PC-3 (cell line): ENCODE results near the gene HPS6. TPM values are rescaled to one million over a fixed set of nuclear protein-coding genes. Genes with fewer than 3 reads are reported as not detected.

Experiments
- ATAC-seq: fragments of 200-7000 bp; cut with Tn5 transposase; 2 replicates; pipeline ENCODE4 v1.9.1; 2020; ENCODE audit warnings: mild to moderate bottlenecking, moderate library complexity
- BruUV-seq: library from RNA; stranded (reverse); fragments of 400-500 nt; replicated peaks from 2 replicates; lab custom pipeline; 2021; lab: Mats Ljungman, UMichigan
- CTCF ChIA-PET: fragments of 300-600 bp; sonication (Branson Sonifier 250); formaldehyde crosslinking; loops from one replicate; lab custom pipeline; 2022; ENCODE audit warnings: antibody characterized with exemption; lab: Charles Lee
- POLR2A ChIA-PET: fragments of 300-600 bp; sonication (Branson Sonifier 250); formaldehyde crosslinking; loops from one replicate; lab custom pipeline; 2022; ENCODE audit warnings: antibody characterized with exemption; ENCODE audit not compliant: unreplicated experiment; lab: Charles Lee
- DNase-seq: peaks from one replicate; pipeline ENCODE4 v3.0.0-alpha.2; 2015
- H2AFZ ChIP-seq: fragments of 300-600 bp; sonication (generic); 2 replicates; pipeline ENCODE4 v1.6.0; 2016; ENCODE audit warnings: antibody characterized with exemption, low read length
- H3F3A ChIP-seq: fragments of 300-600 bp; sonication (generic); one replicate; pipeline ENCODE4 v1.6.0; 2017; ENCODE audit warnings: antibody characterized with exemption, low read length, control low read depth, mild to moderate bottlenecking; ENCODE audit not compliant: unreplicated experiment
- H3K27ac ChIP-seq: fragments of 300-600 bp; sonication (generic); 2 replicates; pipeline ENCODE4 v1.5.1; 2016; ENCODE audit warnings: mild to moderate bottlenecking, low read length
- H3K27me3 ChIP-seq: fragments of 300-600 bp; sonication (generic); 2 replicates; pipeline ENCODE4 v1.6.1; 2016; ENCODE audit warnings: low read length, mixed read lengths
- H3K36me3 ChIP-seq: fragments of 300-600 bp; sonication (generic); 2 replicates; pipeline ENCODE4 v1.6.1; 2016; ENCODE audit warnings: low read depth, mixed run types, low read length, mixed read lengths
- H3K4me1 ChIP-seq: fragments of 300-600 bp; sonication (generic); 2 replicates; pipeline ENCODE4 v1.5.1; 2016; ENCODE audit warnings: low read length; ENCODE audit not compliant: insufficient read depth
- H3K4me2 ChIP-seq: fragments of 300-600 bp; sonication (generic); 2 replicates; pipeline ENCODE4 v1.6.0; 2016; ENCODE audit warnings: low read length
- H3K4me3 ChIP-seq: fragments of 300-600 bp; sonication (generic); 2 replicates; pipeline ENCODE4 v1.5.1; 2016; ENCODE audit warnings: mild to moderate bottlenecking, low read length, mixed read lengths
- H3K79me2 ChIP-seq: fragments of 300-600 bp; sonication (generic); 2 replicates; pipeline ENCODE4 v1.6.1; 2017; ENCODE audit warnings: low read length, mixed read lengths
- H3K9ac ChIP-seq: fragments of 300-600 bp; sonication (generic); 2 replicates; pipeline ENCODE4 v1.6.0; 2016; ENCODE audit warnings: mild to moderate bottlenecking, low read length
- H3K9me2 ChIP-seq: fragments of 300-600 bp; sonication (generic); replicated peaks from 2 replicates; pipeline ENCODE4 v1.6.1; 2016; ENCODE audit warnings: mixed run types, low read length, mixed read lengths
- H3K9me3 ChIP-seq: fragments of 300-600 bp; sonication (generic); 2 replicates; pipeline ENCODE4 v1.6.1; 2016; ENCODE audit warnings: low read length, mixed read lengths
- H4K20me1 ChIP-seq: fragments of 300-600 bp; sonication (generic); 2 replicates; pipeline ENCODE4 v1.6.1; 2016; ENCODE audit warnings: low read length, mixed read lengths
- EZH2 ChIP-seq: fragments of 300-600 bp; sonication (generic); IDR thresholded peaks from one replicate; pipeline ENCODE4 v1.6.1; 2017; ENCODE audit warnings: antibody characterized with exemption, mild to moderate bottlenecking, low read length; ENCODE audit not compliant: unreplicated experiment
- EZH2phosphoT487 ChIP-seq: fragments of 300-600 bp; sonication (generic); IDR thresholded peaks from 2 replicates; pipeline ENCODE4 v1.6.1; 2018; ENCODE audit warnings: mild to moderate bottlenecking, antibody characterized with exemption, low read length, borderline replicate concordance
- intact Hi-C: fragments of 100-400 bp; cut with micrococcal nuclease; formaldehyde crosslinking; loops from 2 replicates; pipeline ENCODE4 v1.9.0; 2023
- total RNA-seq: library from RNA; depleted of rRNA; stranded (reverse); fragments of >200 nt; gene quantifications from 2 replicates; pipeline ENCODE4 v1.2.3, GENCODE V29; 2014
- TF ChIP-seq, protein P1 (sequence below): fragments of 300-600 bp; sonication (generic); conservative IDR thresholded peaks from 2 replicates; pipeline ENCODE4 v1.5.1; 2017; ENCODE audit warnings: antibody characterized with exemption, low read depth, mild to moderate bottlenecking, low read length

The HPS6 gene
- total RNA-seq, 1 experiment from 2014 or later: 24.0 TPM

DNA sequence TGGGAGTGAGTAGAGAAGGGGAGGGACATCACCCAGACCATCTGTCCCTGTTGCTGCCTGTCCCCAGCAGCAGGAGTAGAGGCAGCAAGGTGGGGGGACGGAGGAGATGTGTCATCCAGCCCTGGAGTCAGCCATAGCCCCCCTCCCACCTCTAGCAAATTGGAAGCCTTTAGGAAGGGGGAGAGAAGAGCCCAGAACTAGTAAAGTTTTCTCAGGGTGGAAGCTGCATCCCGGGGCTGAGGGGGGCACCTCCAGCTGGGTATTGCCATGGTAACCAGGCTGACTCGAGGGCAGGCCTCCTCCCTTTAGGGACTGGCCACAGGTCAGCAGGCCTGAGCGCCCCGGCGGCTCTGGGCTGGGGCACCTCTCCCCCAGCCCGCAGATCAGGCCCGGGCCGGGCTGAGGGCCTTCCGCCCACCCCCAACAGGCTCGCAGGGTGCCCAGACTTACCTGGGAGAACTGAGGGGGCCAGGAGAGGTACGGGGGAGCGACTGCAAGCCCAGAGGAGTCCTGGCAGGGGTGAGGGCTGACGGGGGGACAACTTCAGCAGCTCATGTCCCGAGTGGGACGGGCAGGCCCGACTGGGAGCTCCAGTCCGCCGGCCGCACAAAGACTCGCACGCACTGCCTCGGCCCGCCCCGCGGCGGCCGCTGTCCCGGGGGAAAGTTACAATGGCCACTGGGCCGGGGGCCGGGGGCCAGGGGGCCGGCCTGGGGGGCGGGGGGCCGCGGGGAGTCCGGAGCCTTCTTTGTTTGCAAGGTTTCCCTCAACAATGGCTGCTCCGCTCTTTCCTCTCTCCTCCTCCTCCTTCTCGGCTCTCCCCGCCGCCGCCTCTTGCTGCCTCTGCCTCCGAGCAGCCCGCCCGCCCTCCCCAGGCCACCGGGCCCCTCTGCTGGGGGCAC is 49.1 kb downstream of the HPS6 start:
- Histone ChIP-seq H3K79me2 (peaks cover 69% of the 10 kb centered on the region), H3K9ac (peak overlapping the region; percentile 76), H3K9me2 (no peaks in the 10 kb centered on the region), H2AFZ (peak overlapping the region; percentile 61; the same call in 1 of the 2 replicates), H3K4me2 (peak overlapping the region; percentile 93), H4K20me1 (peaks cover 10% of the 10 kb centered on the region), H3F3A (no peaks in the 10 kb centered on the region), H3K36me3 (no peaks in the 10 kb centered on the region; the same call in 1 of the 2 replicates), H3K9me3 (no peaks in the 10 kb centered on the region), H3K27ac (no peak overlapping the region), H3K27me3 (no peaks in the 10 kb centered on the region), H3K4me3 (peak overlapping the region; percentile 79), H3K4me1 (peaks cover 43% of the 10 kb centered on the region)
- ATAC-seq (peak; percentile 12), DNase-seq (no peak)
- ChIA-PET CTCF (no interaction called here), POLR2A (no interaction called here)
- BruUV-seq: no TSS peak
- intact Hi-C loops: loop anchor here (2.0 kb wide), 1 partner anchor 47 kb away; no protein-coding TSS in a partner anchor
- no peak for TF ChIP-seq EZH2
- TF ChIP-seq EZH2phosphoT487: no peak
- TF ChIP-seq, protein P1, sequence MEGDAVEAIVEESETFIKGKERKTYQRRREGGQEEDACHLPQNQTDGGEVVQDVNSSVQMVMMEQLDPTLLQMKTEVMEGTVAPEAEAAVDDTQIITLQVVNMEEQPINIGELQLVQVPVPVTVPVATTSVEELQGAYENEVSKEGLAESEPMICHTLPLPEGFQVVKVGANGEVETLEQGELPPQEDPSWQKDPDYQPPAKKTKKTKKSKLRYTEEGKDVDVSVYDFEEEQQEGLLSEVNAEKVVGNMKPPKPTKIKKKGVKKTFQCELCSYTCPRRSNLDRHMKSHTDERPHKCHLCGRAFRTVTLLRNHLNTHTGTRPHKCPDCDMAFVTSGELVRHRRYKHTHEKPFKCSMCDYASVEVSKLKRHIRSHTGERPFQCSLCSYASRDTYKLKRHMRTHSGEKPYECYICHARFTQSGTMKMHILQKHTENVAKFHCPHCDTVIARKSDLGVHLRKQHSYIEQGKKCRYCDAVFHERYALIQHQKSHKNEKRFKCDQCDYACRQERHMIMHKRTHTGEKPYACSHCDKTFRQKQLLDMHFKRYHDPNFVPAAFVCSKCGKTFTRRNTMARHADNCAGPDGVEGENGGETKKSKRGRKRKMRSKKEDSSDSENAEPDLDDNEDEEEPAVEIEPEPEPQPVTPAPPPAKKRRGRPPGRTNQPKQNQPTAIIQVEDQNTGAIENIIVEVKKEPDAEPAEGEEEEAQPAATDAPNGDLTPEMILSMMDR: no peak

DNA sequence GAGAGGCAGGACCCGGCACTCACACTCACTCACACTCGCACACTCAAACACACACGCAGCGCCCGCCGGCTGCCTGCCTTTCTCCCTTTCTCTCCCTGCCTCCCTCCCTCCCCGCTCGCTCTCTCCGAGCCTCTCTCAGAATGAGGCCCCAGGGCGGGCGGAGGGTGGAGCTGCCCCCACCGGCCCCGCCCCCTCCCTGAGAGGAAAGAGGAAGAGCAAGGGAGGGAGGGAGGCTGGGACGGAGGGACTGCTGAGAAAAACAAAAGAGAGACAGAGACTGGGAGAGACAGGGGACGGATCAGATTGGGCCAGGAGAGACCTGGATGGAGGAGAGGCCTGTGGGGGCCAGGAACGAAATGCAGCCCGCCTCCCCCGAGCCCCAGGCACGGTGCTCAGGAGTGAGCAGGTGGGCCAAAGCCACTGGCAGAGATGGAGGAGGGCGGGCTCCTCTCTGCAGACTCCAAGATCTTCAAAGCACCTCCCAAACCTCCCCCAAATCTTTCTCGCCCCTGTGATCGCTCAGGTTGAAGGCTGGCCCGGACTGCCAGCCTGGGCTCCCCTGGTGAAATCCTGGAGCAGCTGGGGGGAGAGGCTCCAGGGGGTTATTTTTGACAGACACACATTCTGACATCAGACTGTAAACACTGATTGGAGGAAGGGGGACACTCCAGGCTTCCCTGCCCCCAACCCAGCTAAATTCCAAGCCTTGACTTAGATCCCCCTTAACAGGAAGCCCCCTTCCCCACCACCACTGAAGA is 49.9 kb downstream of the HPS6 start:
- Histone ChIP-seq H2AFZ (peak overlapping the region; percentile 80), H3F3A (no peaks in the 10 kb centered on the region), H3K79me2 (peaks cover 77% of the 10 kb centered on the region), H3K4me1 (peaks cover 43% of the 10 kb centered on the region), H3K4me2 (peak overlapping the region; percentile 89), H3K9me2 (no peaks in the 10 kb centered on the region), H3K9ac (peak overlapping the region; percentile 47; the same call in 1 of the 2 replicates), H3K27me3 (no peaks in the 10 kb centered on the region), H3K4me3 (peak overlapping the region; percentile 60), H3K9me3 (no peaks in the 10 kb centered on the region), H4K20me1 (peaks cover 10% of the 10 kb centered on the region), H3K36me3 (no peaks in the 10 kb centered on the region; the same call in 1 of the 2 replicates), H3K27ac (no peak overlapping the region)
- intact Hi-C loops: no loop called here
- ATAC-seq (peak; percentile 72), DNase-seq (peak; percentile 81)
- BruUV-seq: no TSS peak
- ChIA-PET POLR2A (no interaction called here), CTCF (interaction anchor here (0.5 kb wide), 1 partner anchor 1049 kb away, joined by 4 read pairs; no protein-coding TSS in a partner anchor)
- no peak for TF ChIP-seq EZH2
- TF ChIP-seq, protein P1: no peak
- TF ChIP-seq EZH2phosphoT487: no peak
